Subcutaneous abdominal adipose tissue (tissue), 5 donors: ENCODE data around the gene METTL8.
A peak's percentile ranks its signal among the peaks of the same experiment; 100 is the strongest.
"Not testable (repeated sequence)": the region's sequence is repeated elsewhere in the genome, so short reads cannot be mapped to it uniquely, and the experiment has no call there.

Source experiments
- H3K27ac ChIP-seq: one replicate; pipeline ENCODE4 v1.7.0; 2013; ENCODE audit warnings: low read depth, mild to moderate bottlenecking, inconsistent platforms, low read length, moderate library complexity
- H3K27me3 ChIP-seq, 5 donors: one replicate each; pipeline ENCODE4 v1.7.0; 2013; ENCODE audit warnings: low read length in 5 of 5, inconsistent platforms in 1 of 5; ENCODE audit not compliant: control insufficient read depth in 5 of 5, insufficient read depth in 4 of 5
- H3K36me3 ChIP-seq, 5 donors: one replicate each; pipeline ENCODE4 v1.7.0; 2013; ENCODE audit warnings: low read length in 5 of 5; ENCODE audit not compliant: control insufficient read depth in 5 of 5, insufficient read depth in 5 of 5
- H3K4me1 ChIP-seq, 5 donors: one replicate each; pipeline ENCODE4 v1.7.0; 2013; ENCODE audit warnings: low read length in 5 of 5, mild to moderate bottlenecking in 3 of 5, moderate library complexity in 1 of 5; ENCODE audit not compliant: control insufficient read depth in 5 of 5, insufficient read depth in 5 of 5
- H3K4me3 ChIP-seq, 5 donors: one replicate each; pipeline ENCODE4 v1.7.0; 2013; ENCODE audit warnings: low read length in 5 of 5, low read depth in 1 of 5
- H3K9ac ChIP-seq, 5 donors: one replicate each; pipeline ENCODE4 v1.7.0; 2013; ENCODE audit warnings: low read length in 5 of 5, mild to moderate bottlenecking in 4 of 5, moderate library complexity in 3 of 5
- H3K9me3 ChIP-seq, 5 donors: one replicate each; pipeline ENCODE4 v1.7.0; 2013; ENCODE audit warnings: low read length in 5 of 5; ENCODE audit not compliant: control insufficient read depth in 5 of 5
- donor health status: healthy.
- donor health status: healthy.
- donor health status: healthy.
- donor health status: healthy.
- donor health status: healthy.

METTL8 gene

GRCh38 chr2:171431677-171432167, 2.1 kb downstream of the METTL8 start:
- Histone ChIP-seq H3K4me1 (peaks cover 4 to 22% (median 15%) of the 10 kb centered on the region in 5 donors), H3K27me3 (no peaks in the 10 kb centered on the region), H3K9ac (no peak overlapping the region), H3K9me3 (no peaks in the 10 kb centered on the region), H3K4me3 (no peak overlapping the region), H3K27ac (no peak overlapping the region), H3K36me3 (peaks cover 0 to 4% (median 0%) of the 10 kb centered on the region in 5 donors)

GRCh38 chr2:171430516-171431410, 3.0 kb downstream of the METTL8 start:
- Histone ChIP-seq H3K9me3 (no peaks in the 10 kb centered on the region), H3K27me3 (no peaks in the 10 kb centered on the region), H3K4me1 (peaks cover 4 to 22% (median 15%) of the 10 kb centered on the region in 5 donors), H3K9ac (no peak overlapping the region), H3K4me3 (no peak overlapping the region), H3K36me3 (no peaks in the 10 kb centered on the region), H3K27ac (no peak overlapping the region)

DNA sequence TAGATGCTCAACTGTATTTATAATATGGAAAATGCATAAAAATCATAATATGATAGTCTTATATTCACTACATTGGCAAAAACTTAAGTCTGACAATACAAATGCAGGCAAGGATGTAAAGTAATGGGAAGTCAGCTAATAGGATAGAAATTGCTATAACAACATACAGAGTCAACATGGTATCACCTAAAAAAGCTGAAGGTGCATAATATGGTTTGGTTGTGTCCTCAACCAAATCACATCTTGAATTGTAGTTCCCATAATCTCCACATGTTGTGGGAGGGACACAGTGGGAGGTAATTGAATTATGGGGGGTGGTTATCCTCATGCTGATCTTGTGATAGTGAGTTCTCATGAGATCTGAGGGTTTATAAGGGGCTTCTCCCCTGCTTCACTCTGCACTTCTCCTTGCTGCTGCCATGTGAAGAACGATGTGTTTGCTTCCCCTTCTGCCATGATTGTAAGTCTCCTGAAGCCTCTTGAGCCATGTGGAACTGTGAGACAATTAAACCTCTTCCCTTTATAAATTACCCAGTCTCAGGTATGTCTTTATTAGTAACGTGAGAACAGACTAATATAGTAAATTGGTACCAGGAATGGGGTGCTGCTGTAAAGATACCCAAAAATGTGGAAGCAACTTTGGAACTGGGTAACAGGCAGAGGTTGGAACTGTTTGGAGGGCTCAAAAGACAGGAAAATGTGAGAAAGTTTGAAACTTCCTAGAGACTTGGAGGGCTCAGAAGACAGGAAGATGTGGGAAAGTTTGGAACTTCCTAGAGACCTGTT, 10.9 kb downstream of the METTL8 start:
- H3K9me3 ChIP-seq, H3K36me3 ChIP-seq, H3K27me3 ChIP-seq, H3K4me3 ChIP-seq, H3K9ac ChIP-seq, H3K27ac ChIP-seq, H3K4me1 ChIP-seq: not testable (repeated sequence)

- H3K9me3 ChIP-seq = peaks cover 0 to 6% (median 0%) of the 10 kb centered on the region in 5 donors
- H3K36me3 ChIP-seq = no peaks in the 10 kb centered on the region
- no peak overlapping the region for H3K4me3 ChIP-seq
- peaks cover 0 to under 1% (median 0%) of the 10 kb centered on the region in 5 donors for H3K4me1 ChIP-seq
- no peak overlapping the region for H3K27ac ChIP-seq
- H3K9ac ChIP-seq = no peak overlapping the region
- H3K27me3 ChIP-seq = no peaks in the 10 kb centered on the region
Observed at GRCh38 chr2:171420728-171421563, 12.8 kb downstream of the METTL8 start.

- no peak overlapping the region for H3K27ac ChIP-seq
- no peak overlapping the region for H3K4me3 ChIP-seq
- no peaks in the 10 kb centered on the region for H3K36me3 ChIP-seq
- H3K27me3 ChIP-seq = no peaks in the 10 kb centered on the region
- peaks cover 0 to 3% (median 0%) of the 10 kb centered on the region in 5 donors for H3K4me1 ChIP-seq
- H3K9me3 ChIP-seq = peaks cover 0 to 6% (median 0%) of the 10 kb centered on the region in 5 donors
- H3K9ac ChIP-seq = no peak overlapping the region
Observed at GRCh38 chr2:171419333-171419732, 14.5 kb downstream of the METTL8 start.

DNA sequence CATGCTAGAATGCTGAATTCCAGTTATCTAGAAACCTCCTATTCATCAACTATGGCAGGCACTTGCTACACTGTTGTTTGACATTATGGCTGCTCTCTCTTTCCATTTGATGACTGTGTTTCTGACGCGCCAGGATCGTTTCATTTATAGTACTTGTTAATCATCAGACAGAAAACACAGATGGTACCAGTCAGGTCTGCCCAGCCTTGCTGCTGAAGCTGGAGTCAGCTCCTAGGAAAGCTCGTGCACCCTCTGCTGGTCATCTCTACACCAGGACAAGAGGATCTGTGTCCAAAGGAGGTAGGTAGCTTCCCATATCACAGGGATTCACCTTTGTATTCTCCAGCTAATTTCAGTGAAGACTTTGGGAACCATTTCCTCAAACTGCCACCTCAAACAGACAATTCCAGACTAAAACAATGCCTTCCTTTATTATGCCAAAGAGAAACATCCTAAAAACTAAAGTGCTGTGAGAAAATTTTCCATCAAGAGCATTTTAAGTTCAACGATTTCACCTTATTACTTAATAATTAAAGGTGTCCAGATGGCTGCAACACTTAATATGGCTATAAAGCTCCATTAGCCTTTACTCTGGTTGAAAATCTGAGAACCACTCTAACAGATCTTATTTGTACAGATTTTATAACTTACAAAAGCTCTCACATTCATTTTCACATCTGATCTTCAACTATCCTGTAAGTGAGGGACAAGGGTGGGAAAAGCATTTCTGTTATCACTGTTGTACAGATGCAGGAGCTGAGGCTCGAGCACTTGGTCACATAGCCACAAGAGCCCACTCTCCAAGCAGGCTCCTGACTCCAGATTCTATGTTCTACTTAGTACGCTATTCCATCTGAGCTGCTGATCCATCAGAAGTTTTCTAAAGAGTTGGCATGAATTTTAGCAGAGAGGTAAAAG, 17.5 kb downstream of the METTL8 start:
- Histone ChIP-seq H3K9me3 (no peaks in the 10 kb centered on the region), H3K4me1 (peaks cover 0 to 3% (median 0%) of the 10 kb centered on the region in 5 donors), H3K27me3 (no peaks in the 10 kb centered on the region), H3K27ac (no peak overlapping the region), H3K36me3 (no peaks in the 10 kb centered on the region), H3K4me3 (peak overlapping the region in 1 of 5 donors; percentile 5), H3K9ac (no peak overlapping the region)

GRCh38 chr2:171414645-171415044, 19.1 kb downstream of the METTL8 start:
- H3K9ac ChIP-seq, H3K4me3 ChIP-seq, H3K4me1 ChIP-seq, H3K27me3 ChIP-seq, H3K36me3 ChIP-seq, H3K9me3 ChIP-seq, H3K27ac ChIP-seq: not testable (repeated sequence)

DNA sequence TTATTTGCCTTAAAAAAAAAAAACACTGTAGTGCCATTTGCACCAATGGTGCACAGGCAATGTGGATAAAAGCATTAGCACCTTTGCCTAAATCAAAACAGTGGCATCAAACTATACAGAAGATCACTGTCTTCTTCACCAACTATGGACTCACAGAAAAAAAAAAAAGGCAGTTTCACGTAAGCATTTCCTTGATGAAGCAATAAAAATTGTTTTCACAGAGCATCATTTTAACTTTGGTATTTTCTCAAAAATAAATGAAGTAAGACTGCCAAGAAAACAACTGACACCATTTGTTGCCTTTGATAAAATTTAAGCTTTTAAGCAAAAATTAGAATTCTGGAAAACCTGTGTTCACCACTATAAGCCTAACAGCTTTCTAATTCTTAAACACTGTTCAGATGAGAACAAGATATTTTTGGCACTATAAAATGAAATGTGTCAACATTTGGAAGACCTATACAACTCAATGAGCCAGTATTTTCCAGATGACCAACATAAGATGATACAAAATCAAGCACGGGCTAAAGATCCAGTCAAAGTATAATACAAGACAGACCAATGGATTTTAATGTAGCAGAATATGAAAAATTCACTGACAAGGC, 21.1 kb downstream of the METTL8 start:
- Histone ChIP-seq H3K9me3 (no peaks in the 10 kb centered on the region), H3K9ac (no peak overlapping the region), H3K4me1 (peaks cover 0 to 6% (median 0%) of the 10 kb centered on the region in 5 donors), H3K27ac (no peak overlapping the region), H3K4me3 (no peak overlapping the region), H3K36me3 (no peaks in the 10 kb centered on the region), H3K27me3 (no peaks in the 10 kb centered on the region)
